ENCODE measurements around the gene C14orf132.

- TF ChIP-seq POLR2A (IDR thresholded peaks at IDR 0.05) (no peak), CTCF (IDR thresholded peaks at IDR 0.05) (no peak)
These were observed 78.8 kb downstream of the C14orf132 start for GRCh38 chr14:96117960-96118359.

Data from Peyer's patch (tissue), 4 donors.